GM23338 (cell line): ENCODE results near the gene BCKDK. TPM values are rescaled to one million over a fixed set of nuclear protein-coding genes. Genes with fewer than 3 reads are reported as not detected.

Experiments used
- ATAC-seq: fragments of 200-7000 bp; cut with Tn5 transposase; 3 replicates; pipeline ENCODE4 v1.9.1; 2020
- DNase-seq: peaks from one replicate; pipeline ENCODE4 v3.0.0-alpha.2; 2015; ENCODE audit warnings: low spot score
- H2AFZ ChIP-seq: fragments of 200-600 bp; sonication (generic); 2 replicates; pipeline ENCODE4 v1.8.0; 2016; ENCODE audit warnings: antibody characterized with exemption, mild to moderate bottlenecking, moderate library complexity
- H3F3A ChIP-seq: fragments of 200-600 bp; sonication (generic); replicated peaks from 2 replicates; pipeline ENCODE4 v1.8.0; 2017; ENCODE audit warnings: antibody characterized with exemption, mixed run types, low read depth
- H3K27ac ChIP-seq: fragments of 200-600 bp; sonication (generic); 2 replicates; pipeline ENCODE4 v1.6.1; 2016; ENCODE audit warnings: low read depth
- H3K27me3 ChIP-seq: fragments of 200-600 bp; sonication (generic); 2 replicates; pipeline ENCODE4 v1.8.0; 2016; ENCODE audit warnings: mild to moderate bottlenecking, mixed run types, moderate library complexity; ENCODE audit not compliant: insufficient read depth
- H3K36me3 ChIP-seq: fragments of 200-600 bp; sonication (generic); 2 replicates; pipeline ENCODE4 v1.8.0; 2016; ENCODE audit warnings: mild to moderate bottlenecking; ENCODE audit not compliant: insufficient read depth
- H3K4me1 ChIP-seq: fragments of 200-600 bp; sonication (generic); 2 replicates; pipeline ENCODE4 v1.8.0; 2016; ENCODE audit warnings: mild to moderate bottlenecking, moderate library complexity; ENCODE audit not compliant: insufficient read depth
- H3K4me2 ChIP-seq: fragments of 200-600 bp; sonication (generic); 2 replicates; pipeline ENCODE4 v1.7.1; 2017; ENCODE audit warnings: mixed run types
- H3K4me3 ChIP-seq: fragments of 200-600 bp; sonication (generic); 2 replicates; pipeline ENCODE4 v1.6.1; 2016; ENCODE audit warnings: mixed run types
- H3K79me2 ChIP-seq: fragments of 200-600 bp; sonication (generic); replicated peaks from 2 replicates; pipeline ENCODE4 v1.8.0; 2017; ENCODE audit warnings: mild to moderate bottlenecking; ENCODE audit not compliant: insufficient read depth
- H3K9me2 ChIP-seq: fragments of 200-600 bp; sonication (generic); 2 replicates; pipeline ENCODE4 v1.8.0; 2017; ENCODE audit not compliant: insufficient read depth
- H4K20me1 ChIP-seq: fragments of 200-600 bp; sonication (generic); replicated peaks from 2 replicates; pipeline ENCODE4 v1.8.0; 2017; ENCODE audit warnings: mild to moderate bottlenecking; ENCODE audit not compliant: insufficient read depth
- H3K27ac Mint-ChIP-seq: 2 replicates; pipeline ENCODE4 v1.8.0; 2020; ENCODE audit warnings: inconsistent platforms, mild to moderate bottlenecking, moderate library complexity, mixed read lengths
- H3K27me3 Mint-ChIP-seq: 3 replicates; pipeline ENCODE4 v1.8.0; 2022; ENCODE audit warnings: low read depth, mild to moderate bottlenecking, moderate library complexity, mixed read lengths, inconsistent platforms; ENCODE audit not compliant: insufficient read depth, poor library complexity
- H3K36me3 Mint-ChIP-seq: 3 replicates; pipeline ENCODE4 v1.8.0; 2021; ENCODE audit warnings: low read depth, mild to moderate bottlenecking, inconsistent platforms, moderate library complexity, mixed read lengths
- H3K4me1 Mint-ChIP-seq: 3 replicates; pipeline ENCODE4 v1.8.0; 2020; ENCODE audit warnings: mild to moderate bottlenecking, inconsistent platforms, mixed read lengths
- H3K4me3 Mint-ChIP-seq: 3 replicates; pipeline ENCODE4 v1.8.0; 2021; ENCODE audit warnings: moderate library complexity, mild to moderate bottlenecking, inconsistent platforms, mixed read lengths
- H3K9me3 Mint-ChIP-seq: 3 replicates; pipeline ENCODE4 v1.8.0; 2020; ENCODE audit warnings: moderate library complexity, mild to moderate bottlenecking, inconsistent platforms, mixed read lengths
- EZH2phosphoT487 ChIP-seq: fragments of 200-600 bp; sonication (generic); IDR thresholded peaks from one replicate; pipeline ENCODE4 v1.8.1; 2018; ENCODE audit warnings: antibody characterized with exemption; ENCODE audit not compliant: unreplicated experiment
- JUNB ChIP-seq: IDR thresholded peaks from one replicate; pipeline ENCODE4 v1.6.1; 2016; ENCODE audit warnings: antibody characterized with exemption; ENCODE audit not compliant: unreplicated experiment
- POLR2AphosphoS5 ChIP-seq: IDR thresholded peaks from 2 replicates; pipeline ENCODE4 v1.6.1; 2016; ENCODE audit warnings: antibody characterized with exemption, low read depth
- ZNF114 ChIP-seq: fragments of 250-450 bp; sonication (Bioruptor Pico); IDR thresholded peaks from 2 replicates; pipeline ENCODE4 v1.5.0; 2020; ENCODE audit warnings: mild to moderate bottlenecking, moderate library complexity
- ZNF331 ChIP-seq: fragments of 250-450 bp; sonication (Bioruptor Pico); IDR thresholded peaks from 2 replicates; pipeline ENCODE4 v1.5.0; 2020; ENCODE audit warnings: low read depth, mild to moderate bottlenecking, moderate library complexity
- polyA plus RNA-seq: library from polyadenylated mRNA; unstranded; fragments of >200 nt; fragmentation: Nextera tagmentation; extraction: Ambion mirVana; gene quantifications from 2 replicates; pipeline ENCODE4 v1.2.1, GENCODE V29; 2016
- total RNA-seq: library from RNA; depleted of rRNA; stranded (reverse); fragments of >200 nt; shearing (Covaris generic); gene quantifications from 2 replicates; pipeline ENCODE4 v1.2.3, GENCODE V29; 2014
- TF ChIP-seq, protein P1 (sequence below): fragments of 250-450 bp; sonication (Bioruptor Pico); IDR thresholded peaks from 2 replicates; pipeline ENCODE4 v1.5.0; 2020; ENCODE audit warnings: mild to moderate bottlenecking, moderate library complexity
- TF ChIP-seq, protein P2 (sequence below), 2 experiments: fragments of 200-600 bp in 1 of 2; sonication (generic) in 1 of 2; conservative IDR thresholded peaks; 2 replicates each; pipeline versions ENCODE4 v1.5.1 to v1.6.1; 2016 to 2017; ENCODE audit warnings: antibody characterized with exemption in 2 of 2, low read depth in 2 of 2, mild to moderate bottlenecking in 2 of 2, moderate library complexity in 1 of 2

Gene BCKDK
- total and polyA plus RNA-seq, 2 experiments from 2014 or later: 36.1 to 58.9 TPM

DNA sequence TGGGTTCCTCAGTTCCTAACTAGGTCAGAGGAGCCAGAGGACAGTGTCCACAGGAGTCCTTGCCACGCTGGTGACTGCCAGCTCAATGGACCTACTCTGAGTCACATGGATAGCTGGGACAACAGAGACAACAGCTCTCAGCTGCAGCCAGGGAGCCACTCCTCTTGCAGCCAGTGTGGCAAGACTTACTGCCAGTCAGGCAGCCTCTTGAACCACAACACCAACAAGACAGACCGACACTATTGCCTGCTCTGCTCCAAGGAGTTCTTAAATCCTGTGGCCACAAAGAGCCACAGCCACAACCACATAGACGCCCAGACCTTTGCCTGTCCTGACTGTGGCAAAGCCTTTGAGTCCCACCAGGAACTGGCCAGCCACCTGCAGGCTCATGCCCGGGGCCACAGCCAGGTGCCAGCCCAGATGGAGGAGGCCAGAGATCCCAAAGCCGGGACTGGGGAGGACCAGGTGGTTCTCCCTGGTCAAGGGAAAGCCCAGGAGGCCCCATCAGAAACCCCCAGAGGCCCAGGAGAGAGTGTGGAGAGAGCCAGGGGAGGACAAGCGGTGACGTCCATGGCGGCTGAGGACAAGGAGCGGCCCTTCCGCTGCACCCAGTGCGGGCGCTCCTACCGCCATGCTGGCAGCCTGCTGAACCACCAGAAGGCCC, 27.3 kb upstream of the BCKDK start:
- Mint-ChIP-seq H3K9me3 (no peaks in the 10 kb centered on the region), H3K4me3 (no peak overlapping the region), H3K4me1 (peaks cover 5% of the 10 kb centered on the region; the same call in 1 of the 3 replicates), H3K27ac (no peak overlapping the region), H3K27me3 (peaks cover 8% of the 10 kb centered on the region), H3K36me3 (peaks cover 56% of the 10 kb centered on the region)
- Histone ChIP-seq H3F3A (no peaks in the 10 kb centered on the region), H4K20me1 (no peaks in the 10 kb centered on the region; the same call in 1 of the 2 replicates), H3K9me2 (no peaks in the 10 kb centered on the region), H3K4me2 (no peak overlapping the region), H3K4me3 (no peak overlapping the region), H3K27me3 (no peaks in the 10 kb centered on the region), H3K4me1 (no peaks in the 10 kb centered on the region), H2AFZ (no peak overlapping the region), H3K79me2 (peaks cover 9% of the 10 kb centered on the region), H3K27ac (no peak overlapping the region), H3K36me3 (peaks cover 7% of the 10 kb centered on the region; the same call in 1 of the 2 replicates)
- DNase-seq (no peak), ATAC-seq (no peak)
- TF ChIP-seq, protein P1, sequence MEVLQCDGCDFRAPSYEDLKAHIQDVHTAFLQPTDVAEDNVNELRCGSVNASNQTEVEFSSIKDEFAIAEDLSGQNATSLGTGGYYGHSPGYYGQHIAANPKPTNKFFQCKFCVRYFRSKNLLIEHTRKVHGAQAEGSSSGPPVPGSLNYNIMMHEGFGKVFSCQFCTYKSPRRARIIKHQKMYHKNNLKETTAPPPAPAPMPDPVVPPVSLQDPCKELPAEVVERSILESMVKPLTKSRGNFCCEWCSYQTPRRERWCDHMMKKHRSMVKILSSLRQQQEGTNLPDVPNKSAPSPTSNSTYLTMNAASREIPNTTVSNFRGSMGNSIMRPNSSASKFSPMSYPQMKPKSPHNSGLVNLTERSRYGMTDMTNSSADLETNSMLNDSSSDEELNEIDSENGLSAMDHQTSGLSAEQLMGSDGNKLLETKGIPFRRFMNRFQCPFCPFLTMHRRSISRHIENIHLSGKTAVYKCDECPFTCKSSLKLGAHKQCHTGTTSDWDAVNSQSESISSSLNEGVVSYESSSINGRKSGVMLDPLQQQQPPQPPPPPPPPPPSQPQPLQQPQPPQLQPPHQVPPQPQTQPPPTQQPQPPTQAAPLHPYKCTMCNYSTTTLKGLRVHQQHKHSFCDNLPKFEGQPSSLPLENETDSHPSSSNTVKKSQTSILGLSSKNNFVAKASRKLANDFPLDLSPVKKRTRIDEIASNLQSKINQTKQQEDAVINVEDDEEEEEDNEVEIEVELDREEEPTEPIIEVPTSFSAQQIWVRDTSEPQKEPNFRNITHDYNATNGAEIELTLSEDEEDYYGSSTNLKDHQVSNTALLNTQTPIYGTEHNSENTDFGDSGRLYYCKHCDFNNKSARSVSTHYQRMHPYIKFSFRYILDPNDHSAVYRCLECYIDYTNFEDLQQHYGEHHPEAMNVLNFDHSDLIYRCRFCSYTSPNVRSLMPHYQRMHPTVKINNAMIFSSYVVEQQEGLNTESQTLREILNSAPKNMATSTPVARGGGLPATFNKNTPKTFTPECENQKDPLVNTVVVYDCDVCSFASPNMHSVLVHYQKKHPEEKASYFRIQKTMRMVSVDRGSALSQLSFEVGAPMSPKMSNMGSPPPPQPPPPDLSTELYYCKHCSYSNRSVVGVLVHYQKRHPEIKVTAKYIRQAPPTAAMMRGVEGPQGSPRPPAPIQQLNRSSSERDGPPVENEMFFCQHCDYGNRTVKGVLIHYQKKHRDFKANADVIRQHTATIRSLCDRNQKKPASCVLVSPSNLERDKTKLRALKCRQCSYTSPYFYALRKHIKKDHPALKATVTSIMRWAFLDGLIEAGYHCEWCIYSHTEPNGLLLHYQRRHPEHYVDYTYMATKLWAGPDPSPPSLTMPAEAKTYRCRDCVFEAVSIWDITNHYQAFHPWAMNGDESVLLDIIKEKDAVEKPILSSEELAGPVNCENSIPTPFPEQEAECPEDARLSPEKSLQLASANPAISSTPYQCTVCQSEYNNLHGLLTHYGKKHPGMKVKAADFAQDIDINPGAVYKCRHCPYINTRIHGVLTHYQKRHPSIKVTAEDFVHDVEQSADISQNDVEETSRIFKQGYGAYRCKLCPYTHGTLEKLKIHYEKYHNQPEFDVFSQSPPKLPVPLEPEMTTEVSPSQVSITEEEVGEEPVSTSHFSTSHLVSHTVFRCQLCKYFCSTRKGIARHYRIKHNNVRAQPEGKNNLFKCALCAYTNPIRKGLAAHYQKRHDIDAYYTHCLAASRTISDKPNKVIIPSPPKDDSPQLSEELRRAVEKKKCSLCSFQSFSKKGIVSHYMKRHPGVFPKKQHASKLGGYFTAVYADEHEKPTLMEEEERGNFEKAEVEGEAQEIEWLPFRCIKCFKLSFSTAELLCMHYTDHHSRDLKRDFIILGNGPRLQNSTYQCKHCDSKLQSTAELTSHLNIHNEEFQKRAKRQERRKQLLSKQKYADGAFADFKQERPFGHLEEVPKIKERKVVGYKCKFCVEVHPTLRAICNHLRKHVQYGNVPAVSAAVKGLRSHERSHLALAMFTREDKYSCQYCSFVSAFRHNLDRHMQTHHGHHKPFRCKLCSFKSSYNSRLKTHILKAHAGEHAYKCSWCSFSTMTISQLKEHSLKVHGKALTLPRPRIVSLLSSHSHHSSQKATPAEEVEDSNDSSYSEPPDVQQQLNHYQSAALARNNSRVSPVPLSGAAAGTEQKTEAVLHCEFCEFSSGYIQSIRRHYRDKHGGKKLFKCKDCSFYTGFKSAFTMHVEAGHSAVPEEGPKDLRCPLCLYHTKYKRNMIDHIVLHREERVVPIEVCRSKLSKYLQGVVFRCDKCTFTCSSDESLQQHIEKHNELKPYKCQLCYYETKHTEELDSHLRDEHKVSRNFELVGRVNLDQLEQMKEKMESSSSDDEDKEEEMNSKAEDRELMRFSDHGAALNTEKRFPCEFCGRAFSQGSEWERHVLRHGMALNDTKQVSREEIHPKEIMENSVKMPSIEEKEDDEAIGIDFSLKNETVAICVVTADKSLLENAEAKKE (CRISPR knock-in tag): no peak
- TF ChIP-seq, protein P2, sequence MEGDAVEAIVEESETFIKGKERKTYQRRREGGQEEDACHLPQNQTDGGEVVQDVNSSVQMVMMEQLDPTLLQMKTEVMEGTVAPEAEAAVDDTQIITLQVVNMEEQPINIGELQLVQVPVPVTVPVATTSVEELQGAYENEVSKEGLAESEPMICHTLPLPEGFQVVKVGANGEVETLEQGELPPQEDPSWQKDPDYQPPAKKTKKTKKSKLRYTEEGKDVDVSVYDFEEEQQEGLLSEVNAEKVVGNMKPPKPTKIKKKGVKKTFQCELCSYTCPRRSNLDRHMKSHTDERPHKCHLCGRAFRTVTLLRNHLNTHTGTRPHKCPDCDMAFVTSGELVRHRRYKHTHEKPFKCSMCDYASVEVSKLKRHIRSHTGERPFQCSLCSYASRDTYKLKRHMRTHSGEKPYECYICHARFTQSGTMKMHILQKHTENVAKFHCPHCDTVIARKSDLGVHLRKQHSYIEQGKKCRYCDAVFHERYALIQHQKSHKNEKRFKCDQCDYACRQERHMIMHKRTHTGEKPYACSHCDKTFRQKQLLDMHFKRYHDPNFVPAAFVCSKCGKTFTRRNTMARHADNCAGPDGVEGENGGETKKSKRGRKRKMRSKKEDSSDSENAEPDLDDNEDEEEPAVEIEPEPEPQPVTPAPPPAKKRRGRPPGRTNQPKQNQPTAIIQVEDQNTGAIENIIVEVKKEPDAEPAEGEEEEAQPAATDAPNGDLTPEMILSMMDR (conservative IDR thresholded peaks at IDR 0.05; ENCODE audit: low read depth in 2 of 2): no peak
- TF ChIP-seq POLR2AphosphoS5 (no peak), ZNF331 (no peak), JUNB (no peak), ZNF114 (CRISPR knock-in tag) (no peak), EZH2phosphoT487 (no peak)
